NCI-H2171 treated with DMSO at 0.1 percent for 48 hours (cell line): ENCODE measurements around the gene CEP120.
"Not testable (repeated sequence)": the region's sequence is repeated elsewhere in the genome, so short reads cannot be mapped to it uniquely, and the experiment has no call there.

Experiments
- DNase-seq: peaks from one replicate; lab custom pipeline; 2025; lab: John Stamatoyannopoulos, UW

CEP120 gene

GRCh38 chr5:123423278-123424149 lies at the start of gene CEP120:
Gene CEP120 (minus strand): TSS chr5:123423403. CDS start chr5:123422998, 405 bp downstream.
- peak; percentile 94 for DNase-seq

GRCh38 chr5:123472150-123472924 lies 49.1 kb upstream of the CEP120 start:
- DNase-seq, result peak; percentile 8

GRCh38 chr5:123471385-123471784 lies 48.2 kb upstream of the CEP120 start:
- no peak for DNase-seq

GRCh38 chr5:123466839-123467238 lies 43.6 kb upstream of the CEP120 start:
- DNase-seq, result not testable (repeated sequence)

GRCh38 chr5:123460296-123460729 lies 37.1 kb upstream of the CEP120 start:
- DNase-seq, result no peak

GRCh38 chr5:123458994-123459393 lies 35.8 kb upstream of the CEP120 start:
- DNase-seq, result not testable (repeated sequence)

- no peak for DNase-seq
These were observed 33.0 kb upstream of the CEP120 start for GRCh38 chr5:123456242-123456641.

GRCh38 chr5:123455640-123456039 lies 32.4 kb upstream of the CEP120 start:
- DNase-seq, result peak; percentile 30

GRCh38 chr5:123455095-123455494 lies 31.9 kb upstream of the CEP120 start:
- peak; percentile 71 for DNase-seq

- DNase-seq, result peak; percentile 53
These were observed 31.2 kb upstream of the CEP120 start for GRCh38 chr5:123454259-123454911.

GRCh38 chr5:123452401-123452800 lies 29.2 kb upstream of the CEP120 start:
- no peak for DNase-seq

GRCh38 chr5:123451047-123451446 lies 27.8 kb upstream of the CEP120 start:
- peak; percentile 80 for DNase-seq

GRCh38 chr5:123450640-123451039 lies 27.4 kb upstream of the CEP120 start:
- peak; percentile 70 for DNase-seq

- DNase-seq, result peak; percentile 37
These were observed 26.9 kb upstream of the CEP120 start for GRCh38 chr5:123450114-123450513.

- no peak for DNase-seq
These were observed 26.3 kb upstream of the CEP120 start for GRCh38 chr5:123449424-123449974.

GRCh38 chr5:123448743-123449142 lies 25.5 kb upstream of the CEP120 start:
- no peak for DNase-seq

- DNase-seq, result no peak
These were observed 24.9 kb upstream of the CEP120 start for GRCh38 chr5:123448017-123448617.

GRCh38 chr5:123444016-123444415 lies 20.8 kb upstream of the CEP120 start:
- DNase-seq, result no peak

- no peak for DNase-seq
These were observed 18.2 kb upstream of the CEP120 start for GRCh38 chr5:123441408-123441807.

- DNase-seq, result no peak
These were observed 17.4 kb upstream of the CEP120 start for GRCh38 chr5:123440456-123441181.

GRCh38 chr5:123439709-123440108 lies 16.5 kb upstream of the CEP120 start:
- DNase-seq, result peak; percentile 39
